ENCODE results near the gene ANKH.
A peak's percentile ranks its signal among the peaks of the same experiment; 100 is the strongest.

The ANKH gene

DNA sequence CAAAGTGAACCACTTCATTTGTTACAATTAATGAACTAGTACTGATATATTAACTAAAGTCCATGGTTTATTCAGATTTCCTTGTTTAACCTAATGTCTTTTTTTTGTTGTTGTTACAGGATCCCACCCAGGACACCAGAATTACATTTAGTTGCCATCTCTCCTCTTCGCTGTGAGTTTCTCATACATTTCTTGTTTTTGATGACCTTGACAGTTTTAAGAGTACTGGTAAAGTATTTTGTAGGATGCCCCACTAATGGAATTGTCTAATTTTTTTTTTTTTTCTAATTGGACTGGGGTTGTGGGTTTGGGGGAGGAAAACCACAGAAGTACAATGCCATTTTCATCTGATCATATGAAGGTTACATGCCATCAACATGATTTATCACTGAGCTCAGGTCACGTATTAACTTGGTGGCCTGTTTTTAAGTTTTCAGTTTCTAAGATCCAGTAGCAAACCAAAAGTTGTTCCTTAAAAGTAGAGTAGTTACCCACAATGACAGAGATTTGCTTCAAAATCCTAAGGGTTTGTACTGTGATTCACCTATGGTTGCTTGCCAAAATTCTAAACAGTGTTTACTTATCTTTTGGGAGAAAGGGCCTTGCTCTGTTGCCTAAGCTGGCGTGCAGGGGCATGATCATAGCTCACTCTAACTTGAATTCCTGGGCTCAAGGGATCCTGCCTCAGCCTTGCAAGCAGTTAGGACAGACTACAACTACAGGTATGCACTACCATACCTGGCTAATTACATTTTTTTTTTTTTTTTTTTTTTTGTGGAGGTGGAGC, 211.6 kb downstream of the ANKH start:
- peak; percentile 56 for DNase-seq

DNA sequence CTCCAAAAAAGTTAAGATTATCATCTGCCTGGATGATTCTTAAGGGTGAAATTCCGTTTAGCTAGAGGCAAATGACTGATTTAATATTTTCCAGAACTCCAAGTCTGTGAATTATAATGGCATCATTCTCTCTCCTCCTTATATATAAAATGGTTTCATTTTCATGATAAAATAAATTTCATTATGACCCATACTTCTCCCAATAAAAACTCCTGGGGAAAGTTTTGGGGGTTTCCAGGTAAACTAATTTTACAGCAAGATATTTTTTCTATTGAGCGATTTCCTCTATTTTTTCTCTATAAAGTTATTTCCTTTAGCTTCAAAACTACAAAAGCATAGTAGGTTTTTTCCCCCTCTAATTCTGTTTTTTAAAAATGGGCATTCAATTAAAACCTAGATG, 214.7 kb downstream of the ANKH start:
- no peak for DNase-seq

DNA sequence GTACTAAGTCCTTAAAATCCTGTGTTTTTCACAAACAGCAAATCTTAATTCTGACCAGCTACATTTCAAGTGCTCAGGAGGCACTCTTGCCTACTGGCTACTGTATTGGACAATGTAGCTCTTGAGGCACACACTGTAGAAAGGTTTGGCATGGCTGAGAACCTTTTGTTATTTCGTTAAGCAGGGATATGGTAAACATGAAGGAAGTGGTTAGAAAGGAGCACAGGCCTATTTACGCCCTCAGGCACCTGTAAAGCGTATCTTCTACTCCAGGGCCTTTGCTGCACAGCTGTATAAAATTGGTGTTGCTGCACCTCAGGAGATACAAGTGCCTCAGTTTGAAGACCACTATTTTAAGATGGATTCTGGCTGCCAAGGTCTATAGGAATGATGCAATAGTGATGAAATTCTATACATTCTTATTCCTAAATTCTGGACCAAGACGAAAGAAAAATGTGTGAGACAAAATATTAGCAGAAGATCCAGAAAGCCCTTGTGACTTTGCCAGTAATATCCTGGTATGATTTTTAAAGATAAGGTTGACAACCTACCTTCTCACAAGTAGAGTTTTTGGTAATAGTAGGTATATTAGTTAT, 216.3 kb downstream of the ANKH start:
- DNase-seq: no peak

All from fibroblast of skin of right quadriceps (primary cell).